Measurements from ENCODE around the gene UHMK1.

UHMK1 gene

DNA sequence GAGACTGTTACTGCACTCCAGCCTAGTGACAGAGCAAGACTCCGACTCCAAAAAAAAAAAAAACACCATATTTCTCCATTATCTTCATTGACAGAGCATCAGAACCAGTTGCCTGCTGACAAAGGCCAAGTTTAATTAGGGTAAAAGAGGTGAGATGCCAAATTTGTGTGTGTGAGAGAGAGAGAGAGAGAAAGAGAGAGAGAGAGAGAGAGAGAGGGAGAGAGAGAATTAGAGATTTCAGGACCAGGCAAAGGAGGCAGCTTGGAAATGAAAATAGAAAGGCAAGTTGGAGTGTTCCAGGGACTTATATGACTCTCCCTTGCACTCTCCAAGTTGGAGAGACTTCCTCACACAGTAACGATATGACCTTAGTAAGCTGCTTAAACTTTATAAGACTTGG lies 39.6 kb downstream of the UHMK1 start:
- TF ChIP-seq, protein P1, sequence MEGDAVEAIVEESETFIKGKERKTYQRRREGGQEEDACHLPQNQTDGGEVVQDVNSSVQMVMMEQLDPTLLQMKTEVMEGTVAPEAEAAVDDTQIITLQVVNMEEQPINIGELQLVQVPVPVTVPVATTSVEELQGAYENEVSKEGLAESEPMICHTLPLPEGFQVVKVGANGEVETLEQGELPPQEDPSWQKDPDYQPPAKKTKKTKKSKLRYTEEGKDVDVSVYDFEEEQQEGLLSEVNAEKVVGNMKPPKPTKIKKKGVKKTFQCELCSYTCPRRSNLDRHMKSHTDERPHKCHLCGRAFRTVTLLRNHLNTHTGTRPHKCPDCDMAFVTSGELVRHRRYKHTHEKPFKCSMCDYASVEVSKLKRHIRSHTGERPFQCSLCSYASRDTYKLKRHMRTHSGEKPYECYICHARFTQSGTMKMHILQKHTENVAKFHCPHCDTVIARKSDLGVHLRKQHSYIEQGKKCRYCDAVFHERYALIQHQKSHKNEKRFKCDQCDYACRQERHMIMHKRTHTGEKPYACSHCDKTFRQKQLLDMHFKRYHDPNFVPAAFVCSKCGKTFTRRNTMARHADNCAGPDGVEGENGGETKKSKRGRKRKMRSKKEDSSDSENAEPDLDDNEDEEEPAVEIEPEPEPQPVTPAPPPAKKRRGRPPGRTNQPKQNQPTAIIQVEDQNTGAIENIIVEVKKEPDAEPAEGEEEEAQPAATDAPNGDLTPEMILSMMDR (IDR thresholded peaks at IDR 0.05) = no peak

DNA sequence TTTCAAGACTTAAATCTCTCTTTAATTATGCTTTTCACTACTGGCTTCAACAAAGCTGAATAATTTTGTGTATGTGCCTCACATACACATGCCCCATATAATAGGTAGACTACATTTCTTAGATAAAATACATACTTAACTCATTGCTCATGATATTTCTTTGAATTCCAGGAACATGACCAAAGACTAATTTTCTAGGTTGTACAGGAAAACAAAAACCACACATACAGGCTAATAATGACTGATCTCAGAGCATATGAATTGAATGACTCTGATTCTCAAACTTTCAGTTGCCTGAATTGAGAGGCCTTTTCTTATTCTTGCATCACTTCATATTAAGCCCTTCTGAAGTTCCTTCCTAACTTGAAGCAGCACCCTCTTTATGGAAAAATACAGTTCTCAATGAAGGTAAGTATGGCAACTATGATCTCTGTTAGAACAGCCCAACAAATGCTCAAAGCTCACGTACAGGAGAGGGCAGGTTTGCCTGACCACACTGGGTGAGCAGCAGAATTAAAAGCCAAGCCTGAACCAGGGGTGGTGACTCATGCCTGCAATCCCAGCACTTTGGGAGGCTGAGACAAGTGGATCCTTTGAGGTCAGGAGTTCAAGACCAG lies 41.3 kb downstream of the UHMK1 start:
- TF ChIP-seq, protein P1 (IDR thresholded peaks at IDR 0.05) = no peak

DNA sequence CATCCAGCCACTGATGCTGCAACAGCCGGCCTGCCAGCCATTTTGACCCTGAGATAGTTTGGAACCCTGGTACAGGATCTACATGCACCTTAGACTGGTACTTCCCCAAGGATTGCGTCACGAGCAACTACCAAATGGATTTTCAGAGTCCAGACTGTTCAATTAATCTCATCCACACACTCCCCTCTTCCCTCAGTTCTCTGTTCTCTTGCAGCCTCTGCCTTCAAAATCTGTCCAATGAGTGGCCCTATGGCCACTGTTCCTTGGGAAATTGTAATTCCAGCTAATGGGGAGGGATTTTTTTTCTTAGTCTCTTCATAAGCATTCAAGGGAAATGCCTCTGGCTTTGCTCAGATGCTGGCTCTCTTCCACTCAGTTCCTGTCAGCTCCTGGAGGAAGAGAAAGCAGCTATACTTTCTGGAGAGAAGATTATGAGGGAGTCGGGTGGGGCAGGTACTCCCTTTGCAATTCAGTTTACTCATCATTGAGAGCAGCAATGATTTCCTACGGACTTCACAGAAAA lies 44.1 kb downstream of the UHMK1 start:
- TF ChIP-seq, protein P1 (IDR thresholded peaks at IDR 0.05) = no peak

GRCh38 chr1:162543228-162543627 lies 45.6 kb downstream of the UHMK1 start:
- TF ChIP-seq, protein P1 (IDR thresholded peaks at IDR 0.05) = no peak

- TF ChIP-seq, protein P1 (IDR thresholded peaks at IDR 0.05) = no peak
Observed at GRCh38 chr1:162548170-162548569, 50.6 kb downstream of the UHMK1 start.

- TF ChIP-seq, protein P1 (IDR thresholded peaks at IDR 0.05) = no peak
Observed at GRCh38 chr1:162549001-162549400, 51.4 kb downstream of the UHMK1 start.

DNA sequence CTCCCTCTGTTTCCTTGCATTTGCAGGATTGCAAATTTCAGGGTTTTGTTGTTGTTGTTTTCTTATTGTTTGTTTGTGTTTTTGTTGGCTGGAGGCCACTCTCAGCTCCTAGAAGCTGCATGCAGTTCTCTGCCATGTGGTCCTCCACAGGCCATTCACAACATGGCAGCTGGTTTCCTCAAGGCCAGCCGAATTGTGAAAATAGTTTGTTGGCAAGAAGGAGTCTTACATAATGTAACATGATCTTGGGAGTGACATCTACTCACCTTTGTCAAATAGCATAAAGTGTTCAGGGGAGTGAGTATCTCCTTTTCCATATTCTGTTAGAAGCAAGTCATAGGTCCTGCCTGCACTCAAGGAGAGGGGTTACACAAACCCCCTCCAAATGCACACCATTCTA lies 53.3 kb downstream of the UHMK1 start:
- TF ChIP-seq, protein P1 (IDR thresholded peaks at IDR 0.05) = no peak

All from LNCAP (cell line).